AG09319 (cell line): Measurements from ENCODE around the gene SPOP.

Experiments used
- DNase-seq: peaks from one replicate; pipeline ENCODE4 v3.0.0-alpha.2; 2010; ENCODE audit warnings: low read depth; ENCODE audit errors: extremely low read depth
- CTCF ChIP-seq: IDR thresholded peaks from 2 replicates; pipeline ENCODE4 v1.5.1; 2011; ENCODE audit warnings: low read depth, mild to moderate bottlenecking, inconsistent platforms, low read length, moderate library complexity

The SPOP gene

GRCh38 chr17:49567871-49568694, 109.8 kb downstream of the SPOP start:
- peak; percentile 88 for TF ChIP-seq CTCF
- DNase-seq: no peak

GRCh38 chr17:49567104-49567521, 110.8 kb downstream of the SPOP start:
- DNase-seq: no peak
- no peak for TF ChIP-seq CTCF

GRCh38 chr17:49566668-49567071, 111.2 kb downstream of the SPOP start:
- no peak for DNase-seq
- no peak for TF ChIP-seq CTCF

- TF ChIP-seq CTCF: no peak
- DNase-seq: no peak
These were observed 111.9 kb downstream of the SPOP start for GRCh38 chr17:49565948-49566491.

- no peak for TF ChIP-seq CTCF
These were observed 113.3 kb downstream of the SPOP start for GRCh38 chr17:49564638-49565037.

GRCh38 chr17:49557312-49558024, 120.4 kb downstream of the SPOP start:
- TF ChIP-seq CTCF: peak; percentile 62
- DNase-seq: no peak

More at GRCh38 chr17:49564638-49565037, 113.3 kb downstream of the SPOP start:
- DNase-seq: no peak

GRCh38 chr17:49556223-49556943, 121.5 kb downstream of the SPOP start:
- peak; percentile 99 for TF ChIP-seq CTCF
- DNase-seq: no peak
